ENCODE results near the gene ZBP1.

The ZBP1 gene

DNA sequence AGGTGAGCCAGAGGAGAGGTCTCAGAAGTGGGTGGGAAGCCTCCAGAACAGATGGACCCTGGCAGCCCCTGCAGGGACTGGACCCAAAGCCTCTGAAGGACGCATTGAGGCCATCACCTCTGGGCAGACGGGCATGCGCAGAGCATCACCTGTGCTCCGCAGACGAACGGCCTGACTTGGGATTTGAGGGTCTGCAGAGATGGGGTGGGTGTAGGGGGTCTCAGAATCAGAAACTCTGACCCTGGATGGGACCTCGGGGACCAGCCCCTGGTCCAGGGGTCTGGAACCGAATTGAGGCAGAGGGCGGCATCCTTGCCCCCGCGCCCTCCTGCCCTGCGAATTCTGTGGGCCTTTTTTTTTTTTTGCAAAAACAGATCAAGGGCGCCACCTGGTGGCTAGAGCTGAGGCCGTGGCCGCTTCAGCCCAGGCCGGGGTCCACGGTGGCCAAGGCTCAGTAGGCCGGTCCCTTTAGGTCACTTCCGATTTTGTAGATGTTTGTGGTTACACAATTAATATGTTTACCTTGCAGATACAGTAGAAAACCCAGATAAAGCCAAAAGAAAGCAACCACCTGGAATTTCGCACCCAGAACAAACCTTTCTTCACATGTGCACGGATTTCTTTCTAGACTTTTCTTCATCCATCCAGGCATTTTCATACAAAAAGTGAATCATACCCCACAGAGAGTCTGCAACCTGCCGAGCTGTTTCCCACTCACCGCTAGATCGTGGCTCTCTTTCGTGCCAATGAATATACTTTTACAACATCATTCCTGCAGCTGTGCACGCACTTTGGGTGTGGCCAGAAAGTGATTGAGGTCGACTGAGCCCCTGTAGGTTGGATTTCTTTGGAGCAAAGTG is 25.9 kb downstream of the ZBP1 start:
- TF ChIP-seq, protein P1, sequence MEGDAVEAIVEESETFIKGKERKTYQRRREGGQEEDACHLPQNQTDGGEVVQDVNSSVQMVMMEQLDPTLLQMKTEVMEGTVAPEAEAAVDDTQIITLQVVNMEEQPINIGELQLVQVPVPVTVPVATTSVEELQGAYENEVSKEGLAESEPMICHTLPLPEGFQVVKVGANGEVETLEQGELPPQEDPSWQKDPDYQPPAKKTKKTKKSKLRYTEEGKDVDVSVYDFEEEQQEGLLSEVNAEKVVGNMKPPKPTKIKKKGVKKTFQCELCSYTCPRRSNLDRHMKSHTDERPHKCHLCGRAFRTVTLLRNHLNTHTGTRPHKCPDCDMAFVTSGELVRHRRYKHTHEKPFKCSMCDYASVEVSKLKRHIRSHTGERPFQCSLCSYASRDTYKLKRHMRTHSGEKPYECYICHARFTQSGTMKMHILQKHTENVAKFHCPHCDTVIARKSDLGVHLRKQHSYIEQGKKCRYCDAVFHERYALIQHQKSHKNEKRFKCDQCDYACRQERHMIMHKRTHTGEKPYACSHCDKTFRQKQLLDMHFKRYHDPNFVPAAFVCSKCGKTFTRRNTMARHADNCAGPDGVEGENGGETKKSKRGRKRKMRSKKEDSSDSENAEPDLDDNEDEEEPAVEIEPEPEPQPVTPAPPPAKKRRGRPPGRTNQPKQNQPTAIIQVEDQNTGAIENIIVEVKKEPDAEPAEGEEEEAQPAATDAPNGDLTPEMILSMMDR (conservative IDR thresholded peaks at IDR 0.05): peak; percentile 91
- no peak overlapping the region for H3K27ac ChIP-seq

DNA sequence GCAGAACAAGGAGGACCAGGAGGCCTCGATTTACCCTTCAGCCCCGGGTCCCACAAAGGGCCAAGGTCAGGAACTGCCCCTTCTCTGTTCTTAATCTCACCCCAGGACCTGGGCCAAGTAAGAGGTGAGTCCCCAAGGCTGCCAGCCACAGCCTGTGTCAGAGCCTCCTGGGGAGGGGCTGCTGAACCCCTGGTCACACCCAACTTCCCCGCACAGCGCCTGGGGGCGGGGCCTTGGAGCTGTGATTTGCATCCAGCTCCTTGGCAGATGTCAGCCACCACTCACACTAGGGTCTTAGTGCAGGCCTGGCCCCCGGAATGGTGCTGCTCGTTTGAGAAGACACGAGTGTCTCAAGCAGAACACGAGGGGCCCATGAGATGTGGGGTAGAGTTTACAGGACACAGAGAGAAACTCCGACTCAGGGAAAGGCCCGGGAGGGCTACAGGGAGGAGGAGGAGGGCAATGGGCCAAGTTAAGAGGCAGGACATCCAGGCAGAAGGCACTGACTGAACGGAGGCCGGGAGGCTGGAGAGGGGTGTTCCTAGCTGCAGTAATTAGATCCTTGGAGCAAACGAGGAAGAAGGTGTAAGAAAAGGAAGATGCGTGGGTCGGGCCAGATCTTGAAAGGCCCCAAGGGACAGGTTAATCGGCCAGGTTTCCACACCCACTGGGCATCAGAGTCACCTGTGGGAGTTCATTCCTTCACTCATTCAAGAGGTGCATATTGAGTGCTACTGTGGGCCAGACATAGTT is 26.9 kb downstream of the ZBP1 start:
- no peak overlapping the region for H3K27ac ChIP-seq
- TF ChIP-seq, protein P1 (conservative IDR thresholded peaks at IDR 0.05): no peak

DNA sequence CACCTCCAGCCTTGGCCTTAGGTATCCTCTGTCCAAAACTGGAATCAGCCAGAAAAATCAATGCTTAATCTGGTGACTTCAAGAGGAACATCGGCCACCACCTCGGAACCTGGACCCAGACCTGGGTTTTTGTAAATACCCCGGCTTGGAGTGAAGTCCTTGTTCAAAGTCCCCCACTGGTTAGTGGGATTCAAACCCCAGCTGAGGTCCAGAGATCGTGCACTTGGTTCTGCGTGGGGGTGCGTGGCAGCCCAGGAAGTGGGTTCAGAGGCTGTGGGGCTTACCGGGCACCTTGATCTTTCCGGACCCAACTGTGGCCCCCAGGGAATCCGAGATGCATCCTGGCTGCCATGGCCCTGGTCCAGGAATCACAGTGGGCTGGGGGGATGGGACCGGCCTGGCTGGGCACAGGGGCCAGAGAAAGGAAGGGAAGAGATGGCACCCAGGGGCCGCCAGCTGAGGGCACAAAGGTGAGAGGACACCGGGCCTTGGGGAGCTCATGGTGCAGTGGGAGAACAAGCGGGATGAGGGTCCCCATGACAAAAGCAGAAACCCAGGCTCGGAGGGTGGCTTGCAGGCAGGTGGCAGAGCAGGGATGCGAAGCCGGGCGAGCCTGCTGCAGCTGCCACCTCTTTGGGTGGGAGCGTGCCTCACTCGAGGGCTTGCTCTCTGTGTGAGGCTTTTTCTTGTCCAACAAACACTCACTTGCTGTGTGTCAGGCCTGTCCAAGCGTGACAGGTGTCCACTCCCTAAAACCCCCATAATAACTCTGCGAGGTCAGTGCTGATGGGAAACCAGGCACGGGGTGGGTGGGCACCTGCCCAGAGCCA is 27.7 kb downstream of the ZBP1 start:
- no peak overlapping the region for H3K27ac ChIP-seq
- TF ChIP-seq, protein P1 (conservative IDR thresholded peaks at IDR 0.05): no peak

DNA sequence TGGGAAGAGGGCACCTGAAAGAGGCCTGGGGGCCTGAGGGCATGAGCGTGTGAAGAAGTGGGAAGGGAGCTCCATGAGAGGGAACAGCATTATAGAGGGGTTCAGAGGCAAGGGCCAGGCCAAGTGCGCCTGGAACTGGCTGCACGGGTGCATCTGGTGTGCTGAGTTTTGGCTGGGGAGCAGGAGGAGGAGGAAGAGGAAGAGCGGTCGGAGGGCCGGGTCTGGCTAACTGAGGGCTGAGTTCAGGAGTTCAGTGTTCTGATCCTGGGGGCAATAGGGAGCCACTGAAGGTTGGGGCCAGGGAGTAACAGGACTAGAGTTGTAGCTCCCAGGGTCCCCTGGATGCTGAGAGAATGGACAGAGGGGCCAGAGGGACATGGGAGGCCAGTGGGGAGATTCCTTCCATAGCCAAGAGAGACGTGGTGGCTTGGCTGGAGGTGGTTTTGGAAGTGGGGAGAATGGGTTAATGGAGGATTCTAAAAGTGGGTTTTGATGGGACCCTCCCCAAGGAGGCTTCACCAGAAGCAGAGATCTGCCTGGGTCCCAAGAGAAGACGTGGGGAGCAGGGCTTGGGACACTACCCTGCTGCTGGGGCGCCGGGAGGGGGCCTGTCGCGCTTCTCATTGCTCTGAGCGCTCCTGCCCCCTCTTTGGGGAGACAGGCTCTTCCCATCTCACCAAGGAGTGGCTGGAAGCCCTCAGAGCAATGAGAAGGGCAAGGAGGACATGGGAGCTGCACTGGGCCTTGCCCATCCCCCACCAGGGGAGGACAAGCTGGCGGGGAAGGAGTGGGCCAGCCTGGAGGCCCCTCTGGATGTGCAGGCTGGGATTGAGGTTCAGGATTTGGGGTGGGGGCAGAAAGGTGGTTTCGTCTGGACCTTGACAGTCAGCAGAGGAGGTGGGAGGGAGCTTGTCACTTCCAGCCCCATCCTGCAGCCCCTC is 28.7 kb downstream of the ZBP1 start:
- no peak overlapping the region for H3K27ac ChIP-seq
- TF ChIP-seq, protein P1 (conservative IDR thresholded peaks at IDR 0.05): no peak

DNA sequence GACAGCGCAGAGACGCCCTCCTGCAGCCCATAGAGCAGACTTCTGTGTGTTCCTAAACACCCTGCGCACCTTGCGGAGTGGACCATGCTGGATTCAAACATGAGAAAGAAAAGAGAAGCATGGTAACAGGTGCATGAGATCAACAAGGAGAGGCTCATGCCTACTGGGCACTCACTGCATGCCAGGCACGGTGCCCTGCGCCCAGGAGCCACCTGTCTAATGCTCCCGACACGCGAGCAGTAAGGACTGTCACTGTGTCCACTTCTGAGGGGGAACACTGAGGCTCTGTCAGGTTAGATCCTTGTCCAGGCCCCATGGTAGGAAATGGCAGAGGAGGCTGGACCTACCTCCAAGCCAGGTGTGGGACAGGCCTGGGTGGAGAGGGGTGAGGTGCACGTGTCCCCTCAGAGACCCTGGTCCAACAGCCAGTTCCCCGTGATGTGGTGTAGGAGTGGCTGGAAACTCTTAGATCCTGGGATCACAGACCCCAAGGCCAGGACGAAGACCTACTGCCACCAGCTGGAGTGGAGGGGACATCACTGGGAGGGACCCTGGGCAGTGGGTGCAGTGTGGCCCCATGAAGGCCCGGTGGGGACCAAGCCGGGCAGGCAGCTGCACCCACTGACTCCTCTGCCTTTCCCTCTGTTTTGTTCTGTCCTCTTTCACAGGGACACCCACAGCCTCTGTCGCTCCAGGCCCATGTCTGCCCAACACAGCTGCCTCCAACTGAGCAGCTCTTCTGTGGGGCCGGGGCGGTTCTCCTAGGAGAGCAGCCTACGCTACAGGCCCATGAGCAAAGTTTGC is 29.5 kb downstream of the ZBP1 start:
- H3K27ac ChIP-seq: no peak overlapping the region
- TF ChIP-seq, protein P1 (conservative IDR thresholded peaks at IDR 0.05): no peak
